Endothelial cell of umbilical vein (primary cell): ENCODE data around the gene DDX51. TPM values are rescaled to one million over a fixed set of nuclear protein-coding genes. Genes with fewer than 3 reads are reported as not detected.

ENCODE experiments used
- BruUV-seq: library from RNA; stranded (reverse); fragments of 400-500 nt; replicated peaks from 2 replicates; lab custom pipeline; 2021; lab: Mats Ljungman, UMichigan
- CTCF ChIA-PET: fragments of 300-600, 350-600 bp; sonication (Branson Sonifier 250); formaldehyde crosslinking; loops from one replicate; lab custom pipeline; 2021; ENCODE audit warnings: antibody characterized with exemption, inconsistent platforms; lab: Charles Lee
- POLR2A ChIA-PET: fragments of 300-600, 350-600 bp; sonication (Branson Sonifier 250); formaldehyde crosslinking; loops from one replicate; lab custom pipeline; 2021; ENCODE audit warnings: antibody characterized with exemption, inconsistent platforms; lab: Charles Lee
- DNase-seq: peaks from one replicate; pipeline ENCODE4 v3.0.0-alpha.2; 2011; ENCODE audit warnings: low read depth, low spot score
- FAIRE-seq: peaks from 2 replicates; lab custom pipeline; 2011; peaks lifted over from hg19 to GRCh38; lab: Jason Lieb, UNC
- H2AFZ ChIP-seq: 2 replicates; pipeline ENCODE4 v1.6.0; 2012; ENCODE audit warnings: low read depth, low read length, control low read depth, inconsistent platforms
- H3K27ac ChIP-seq: 2 replicates; pipeline ENCODE4 v1.5.1; 2011; ENCODE audit warnings: low read depth, mild to moderate bottlenecking, control low read depth, low read length, moderate library complexity; ENCODE audit not compliant: insufficient read depth
- H3K27me3 ChIP-seq, 2 experiments: 2 replicates each; pipeline versions ENCODE4 v1.6.0 to v1.6.1; 2011; ENCODE audit warnings: low read length in 2 of 2, mixed read lengths in 1 of 2; ENCODE audit not compliant: control insufficient read depth in 2 of 2, insufficient read depth in 2 of 2
- H3K36me3 ChIP-seq, 2 experiments: 2 replicates in 1 of 2; 3 replicates in 1 of 2; pipeline ENCODE4 v1.5.1; 2011; ENCODE audit warnings: low read length in 2 of 2, mild to moderate bottlenecking in 1 of 2, moderate library complexity in 1 of 2; ENCODE audit not compliant: control insufficient read depth in 2 of 2, insufficient read depth in 2 of 2; ENCODE audit errors: extremely low read depth in 1 of 2
- H3K4me1 ChIP-seq: 3 replicates; pipeline ENCODE4 v1.5.1; 2011; ENCODE audit warnings: mild to moderate bottlenecking, low read length; ENCODE audit not compliant: control insufficient read depth, insufficient read depth; ENCODE audit errors: extremely low read depth
- H3K4me2 ChIP-seq: 2 replicates; pipeline ENCODE4 v1.6.1; 2011; ENCODE audit warnings: low read length, control low read depth, mixed read lengths; ENCODE audit not compliant: insufficient read depth
- H3K4me3 ChIP-seq, 3 experiments: fragments of 200-600 bp in 1 of 3; sonication (generic), shearing (Covaris generic) in 1 of 3; replicated peaks in 1 of 3; 2 replicates each; pipeline ENCODE4 v1.5.1; 2011 to 2016; ENCODE audit warnings: control low read depth in 3 of 3, low read length in 3 of 3, mild to moderate bottlenecking in 2 of 3, inconsistent platforms in 1 of 3, low read depth in 1 of 3, moderate library complexity in 1 of 3; ENCODE audit not compliant: insufficient read depth in 1 of 3
- H3K79me2 ChIP-seq: 2 replicates; pipeline ENCODE4 v1.6.0; 2012; ENCODE audit warnings: low read length, inconsistent platforms; ENCODE audit not compliant: control insufficient read depth, insufficient read depth
- H3K9ac ChIP-seq: replicated peaks from 2 replicates; pipeline ENCODE3; 2011; ENCODE audit warnings: low read length, control low read depth; ENCODE audit not compliant: insufficient read depth; ENCODE audit errors: extremely low read depth
- H3K9me1 ChIP-seq: replicated peaks from 3 replicates; pipeline ENCODE4 v1.6.0; 2011; ENCODE audit warnings: mild to moderate bottlenecking, low read length; ENCODE audit not compliant: control insufficient read depth, insufficient read depth; ENCODE audit errors: extremely low read depth
- H3K9me3 ChIP-seq: replicated peaks from 2 replicates; pipeline ENCODE4 v1.5.1; 2012; ENCODE audit warnings: low read length, inconsistent platforms; ENCODE audit not compliant: control insufficient read depth, insufficient read depth
- H4K20me1 ChIP-seq: replicated peaks from 2 replicates; pipeline ENCODE3; 2011; ENCODE audit warnings: mild to moderate bottlenecking, low read length; ENCODE audit not compliant: control insufficient read depth, insufficient read depth; ENCODE audit errors: extremely low read depth
- CTCF ChIP-seq, 2 donors: IDR thresholded peaks; 1 replicate in 1 of 2; 2 replicates in 1 of 2; pipeline ENCODE4 v1.5.1; 2011; ENCODE audit warnings: low read length in 2 of 2, mild to moderate bottlenecking in 2 of 2, moderate library complexity in 2 of 2, control low read depth in 1 of 2, inconsistent platforms in 1 of 2, low read depth in 1 of 2; ENCODE audit not compliant: insufficient read depth in 1 of 2; ENCODE audit errors: extremely low read depth in 1 of 2
- EZH2 ChIP-seq: IDR thresholded peaks from 2 replicates; pipeline ENCODE4 v1.6.1; 2012; ENCODE audit warnings: borderline replicate concordance, low read depth, mild to moderate bottlenecking, moderate library complexity, low read length, inconsistent platforms; ENCODE audit not compliant: severe bottlenecking
- GATA2 ChIP-seq: IDR thresholded peaks from 2 replicates; pipeline ENCODE4 v1.7.0; 2011; ENCODE audit warnings: low read depth, mild to moderate bottlenecking, moderate library complexity, mixed read lengths, low read length; ENCODE audit not compliant: insufficient read length, insufficient read depth
- JUN ChIP-seq: IDR thresholded peaks from 2 replicates; pipeline ENCODE4 v1.6.1; 2011; ENCODE audit warnings: borderline replicate concordance, low read depth; ENCODE audit not compliant: insufficient read length, insufficient read depth
- MAX ChIP-seq: IDR thresholded peaks from 2 replicates; pipeline ENCODE4 v1.6.1; 2011; ENCODE audit not compliant: insufficient read depth, insufficient read length
- MYC ChIP-seq: IDR thresholded peaks from one replicate; pipeline ENCODE4 v1.6.1; 2011; ENCODE audit warnings: mild to moderate bottlenecking, low read depth, low read length
- POLR2AphosphoS5 ChIP-seq: IDR thresholded peaks from 2 replicates; pipeline ENCODE4 v1.6.1; 2012; ENCODE audit warnings: low read depth, mild to moderate bottlenecking, control low read depth, low read length, moderate library complexity; ENCODE audit not compliant: insufficient read depth
- dilution Hi-C: fragments of 300-500 bp; cut with MboI; formaldehyde crosslinking; loops from one replicate; pipeline ENCODE4 v1.15.0; 2019; ENCODE audit warnings: low sequenced_read_pairs; ENCODE audit not compliant: extremely low pct_ligation_motif_present
- intact Hi-C: fragments of 100-400 bp; cut with micrococcal nuclease; formaldehyde crosslinking; loops from one replicate; pipeline ENCODE4 v1.10.0; 2022
- polyA plus RNA-seq, 4 experiments: library from polyadenylated mRNA; depleted of rRNA in 3 of 4; stranded (reverse) in 3 of 4; unstranded in 1 of 4; fragments of >200 nt; gene quantifications; 2 replicates each; pipeline versions ENCODE4 v1.2.1 to v1.2.3, GENCODE V29; 2011 to 2012; ENCODE audit warnings: missing spikeins in 1 of 4
- total RNA-seq: library from RNA; stranded (reverse); gene quantifications from 2 replicates; pipeline ENCODE4 v1.2.3, GENCODE V29; 2021

DDX51 gene
- total and polyA plus RNA-seq, 2 donors (not counting 3 experiments of a cell fraction or from before 2014, with no cell fraction given), result 11.4 to 23.5 TPM

GRCh38 chr12:132168311-132169031, 24.4 kb upstream of the DDX51 start:
- POLR2A ChIA-PET, result no interaction called here

More at GRCh38 chr12:132168311-132169031, 24.4 kb upstream of the DDX51 start:
- H3K27ac ChIP-seq, result no peak overlapping the region
- no peak overlapping the region for H3K9ac ChIP-seq
- BruUV-seq, result no TSS peak
- intact Hi-C loops (no loop called here), dilution Hi-C loops (no loop called here)
- no peak overlapping the region for H3K4me2 ChIP-seq
- H3K36me3 ChIP-seq, result no peaks in the 10 kb centered on the region
- CTCF ChIA-PET, result interaction anchor here (2.0 kb wide), 1 partner anchor 15 kb away, joined by 11 read pairs; no protein-coding TSS in a partner anchor
- H3K9me3 ChIP-seq, result no peaks in the 10 kb centered on the region
- FAIRE-seq (no peak), DNase-seq (no peak)
- H3K9me1 ChIP-seq, result no peaks in the 10 kb centered on the region
- H3K27me3 ChIP-seq, result peaks cover 0 to 2% of the 10 kb centered on the region in 2 experiments
- no peak overlapping the region for H3K4me3 ChIP-seq
- H2AFZ ChIP-seq, result no peak overlapping the region
- H3K4me1 ChIP-seq, result no peaks in the 10 kb centered on the region
- H3K79me2 ChIP-seq, result no peaks in the 10 kb centered on the region
- no peak for TF ChIP-seq MAX
- TF ChIP-seq POLR2AphosphoS5, result no peak
- no peak for TF ChIP-seq JUN
- TF ChIP-seq CTCF (IDR thresholded peaks at IDR 0.05; ENCODE audit: extremely low read depth in 1 of 2, insufficient read depth in 1 of 2, low read depth in 1 of 2, low read length in 2 of 2), result no peak
- TF ChIP-seq EZH2, result no peak
- no peak for TF ChIP-seq GATA2
- TF ChIP-seq MYC, result no peak
- H4K20me1 ChIP-seq, result no peaks in the 10 kb centered on the region
